Muscle of arm (tissue), 12 donors: ENCODE results near the gene BNC2. TPM values are rescaled to one million over a fixed set of nuclear protein-coding genes. Genes with fewer than 3 reads are reported as not detected.

Experiments used
- DNase-seq: peaks from one replicate; pipeline ENCODE4 v3.0.0-alpha.2; 2013
- polyA plus RNA-seq, 12 donors: library from polyadenylated mRNA; unstranded; fragments of 120-200 nt; gene quantifications; one replicate each; pipeline ENCODE4 v1.2.1, GENCODE V29; 2013; ENCODE audit not compliant: insufficient read length in 12 of 12

The BNC2 gene
- polyA plus RNA-seq, 12 donors: 4.5 to 19.4 (median 6.8) TPM; not detected in 1

DNA sequence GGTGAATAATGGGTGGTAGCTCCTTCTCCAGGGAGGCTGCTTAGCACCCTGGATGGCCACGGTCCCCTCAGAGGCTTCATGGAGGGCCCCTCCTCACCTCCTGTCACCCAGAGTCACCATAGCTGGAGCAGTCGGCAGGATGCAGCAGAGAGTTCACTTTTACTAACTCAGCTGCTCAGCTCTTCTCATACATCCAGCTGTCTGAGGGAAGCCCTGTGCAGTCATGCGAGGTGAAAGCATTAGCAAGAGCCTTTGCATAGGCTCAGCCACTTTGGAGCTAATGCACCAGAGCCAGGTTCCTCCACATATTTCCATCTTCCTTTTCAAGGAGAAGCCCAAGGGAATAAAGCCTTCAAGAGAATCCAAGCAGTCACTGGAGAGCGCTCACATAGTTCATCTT lies 499.2 kb downstream of the BNC2 start:
- no peak for DNase-seq

DNA sequence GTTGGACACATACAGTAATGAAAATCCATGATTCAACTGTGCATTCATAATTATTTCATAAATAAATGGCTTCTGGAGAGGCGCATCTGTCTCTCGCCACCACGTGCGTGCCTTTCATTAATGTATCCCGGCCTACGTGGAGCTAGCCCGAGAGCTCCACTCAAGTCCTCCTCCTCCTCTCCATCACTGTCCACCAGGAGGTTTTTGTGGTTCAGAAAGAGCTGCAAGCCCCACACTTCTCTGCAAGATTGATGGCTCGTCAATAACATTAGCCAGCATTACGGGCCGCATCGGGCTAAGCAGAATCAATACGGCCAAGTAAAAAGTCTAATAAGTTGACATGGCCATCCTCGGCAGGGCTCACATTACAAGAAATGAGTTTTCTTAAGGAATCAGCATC lies 499.8 kb downstream of the BNC2 start:
- DNase-seq: no peak

DNA sequence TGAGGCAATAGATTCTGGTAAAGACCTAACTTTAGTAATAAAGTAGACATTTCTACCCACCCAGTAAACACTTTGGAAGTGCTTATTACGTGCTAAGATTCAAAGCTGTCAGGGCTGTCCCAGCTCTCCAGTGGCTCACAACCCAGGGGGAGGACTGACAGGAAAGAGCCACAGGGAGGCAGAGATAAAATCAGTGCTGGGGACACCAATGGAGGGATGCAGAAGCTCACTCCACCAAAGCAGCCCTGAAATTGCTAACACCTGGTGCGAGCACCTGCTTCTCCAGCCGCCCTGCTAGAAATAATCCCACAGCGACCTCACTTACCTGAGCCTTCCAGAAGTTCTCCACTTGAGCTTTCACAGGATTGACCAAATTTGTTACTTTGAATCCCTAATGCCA lies 501.0 kb downstream of the BNC2 start:
- no peak for DNase-seq

DNA sequence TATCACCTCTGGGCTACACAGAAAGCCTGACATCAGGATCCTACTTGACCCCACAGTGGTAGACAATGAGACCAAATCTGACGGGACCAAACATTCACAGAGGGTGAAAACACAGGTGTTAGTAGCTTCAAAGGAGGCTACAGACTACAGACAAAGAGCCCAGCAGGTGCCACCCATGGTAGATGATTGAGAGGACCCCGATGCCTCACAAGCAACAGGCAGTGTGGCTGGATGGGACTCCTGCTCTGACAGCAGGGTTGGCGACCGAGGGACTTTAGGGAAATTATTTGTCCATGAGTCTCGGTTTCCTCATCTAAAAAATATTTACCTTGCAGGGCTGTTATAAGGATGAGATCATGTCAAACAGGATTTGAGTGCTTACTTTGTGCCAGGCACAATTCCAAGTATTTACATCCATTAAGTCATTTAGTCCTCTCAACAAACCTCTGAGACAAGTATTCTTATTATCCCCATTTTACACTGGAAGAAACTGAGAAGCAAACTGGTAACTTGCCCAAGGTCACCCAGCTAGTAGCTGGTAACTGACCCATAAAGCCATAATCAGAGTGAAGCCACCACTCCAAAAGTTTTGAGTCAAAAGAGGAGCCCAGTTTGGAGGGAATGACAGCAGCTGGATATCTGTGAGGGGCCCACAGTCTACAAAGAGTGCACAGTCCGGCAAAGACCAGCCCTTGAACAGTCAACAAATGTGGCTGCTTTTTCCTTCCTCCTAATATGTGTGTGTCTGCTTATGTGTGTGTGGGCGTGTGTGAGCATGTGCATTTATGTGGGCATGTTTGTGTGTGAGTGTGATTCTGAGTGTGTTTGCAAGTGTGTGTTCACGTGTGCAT lies 502.0 kb downstream of the BNC2 start:
- no peak for DNase-seq

DNA sequence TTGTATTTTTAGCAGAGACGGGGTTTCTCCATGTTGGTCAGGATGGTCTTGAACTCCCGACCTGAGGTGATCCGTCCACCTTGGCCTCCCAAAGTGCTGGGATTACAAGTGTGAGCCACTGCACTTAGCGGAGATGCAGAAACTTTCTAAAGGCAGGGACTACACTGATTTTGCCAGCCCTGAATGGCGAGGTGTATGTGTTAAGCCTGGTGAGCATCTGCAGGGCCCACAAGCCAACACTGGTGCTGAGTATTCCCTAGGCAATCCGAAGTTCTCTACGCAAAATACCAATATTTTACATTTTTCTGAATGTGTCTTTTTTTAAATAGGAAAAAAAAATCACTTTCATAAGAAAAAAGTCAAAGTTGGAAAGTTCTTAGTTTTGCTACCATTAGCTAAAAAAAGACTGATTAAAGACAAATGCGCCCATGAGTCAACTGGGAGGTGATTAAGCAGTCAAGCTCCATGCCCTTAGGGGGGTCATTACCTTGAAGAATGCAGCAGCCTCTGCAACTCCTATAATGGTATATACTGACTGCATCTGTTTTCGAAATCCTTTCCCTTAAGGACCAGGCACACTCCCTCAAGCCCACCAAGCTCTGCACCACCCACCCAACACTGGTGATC lies 502.8 kb downstream of the BNC2 start:
- no peak for DNase-seq

DNA sequence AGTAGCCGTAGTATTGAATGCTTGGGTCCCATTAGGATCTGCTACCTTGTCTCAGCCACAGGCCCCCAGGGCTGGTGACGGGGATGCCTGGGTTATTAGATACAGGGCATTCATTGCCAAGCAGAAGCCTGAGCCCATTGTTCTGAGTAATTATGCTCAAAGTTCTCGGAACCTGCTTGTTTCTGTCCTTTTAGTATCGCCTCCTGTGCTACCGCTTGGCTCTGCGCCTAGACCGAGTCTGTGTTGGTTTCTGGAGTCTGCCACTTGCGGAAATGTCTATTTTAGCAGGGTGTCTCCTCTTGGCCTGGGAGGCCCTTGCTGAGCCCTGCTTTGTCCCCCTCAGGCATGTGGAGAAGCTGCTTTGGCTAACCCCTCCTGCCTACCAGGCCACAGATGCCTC lies 506.1 kb downstream of the BNC2 start:
- DNase-seq: no peak

DNA sequence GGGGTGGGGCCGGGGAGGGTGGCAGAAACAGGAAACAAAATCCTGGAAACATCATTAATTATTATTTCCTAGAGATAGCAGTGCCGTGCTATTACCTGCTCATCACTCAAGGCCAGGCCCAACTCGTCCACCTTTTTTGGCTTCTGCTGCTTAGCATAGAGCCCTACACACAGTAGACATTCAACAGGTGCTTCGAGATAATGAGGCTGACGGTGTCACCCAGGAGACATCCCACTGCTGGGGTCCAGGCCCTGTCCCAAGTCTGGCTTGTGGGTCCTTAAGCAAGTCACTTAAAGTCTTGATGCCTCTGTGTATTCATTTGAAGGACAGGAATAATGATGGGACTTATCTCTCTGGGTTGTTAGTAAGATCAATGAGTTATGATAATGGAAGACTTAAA lies 506.6 kb downstream of the BNC2 start:
- DNase-seq: no peak

DNA sequence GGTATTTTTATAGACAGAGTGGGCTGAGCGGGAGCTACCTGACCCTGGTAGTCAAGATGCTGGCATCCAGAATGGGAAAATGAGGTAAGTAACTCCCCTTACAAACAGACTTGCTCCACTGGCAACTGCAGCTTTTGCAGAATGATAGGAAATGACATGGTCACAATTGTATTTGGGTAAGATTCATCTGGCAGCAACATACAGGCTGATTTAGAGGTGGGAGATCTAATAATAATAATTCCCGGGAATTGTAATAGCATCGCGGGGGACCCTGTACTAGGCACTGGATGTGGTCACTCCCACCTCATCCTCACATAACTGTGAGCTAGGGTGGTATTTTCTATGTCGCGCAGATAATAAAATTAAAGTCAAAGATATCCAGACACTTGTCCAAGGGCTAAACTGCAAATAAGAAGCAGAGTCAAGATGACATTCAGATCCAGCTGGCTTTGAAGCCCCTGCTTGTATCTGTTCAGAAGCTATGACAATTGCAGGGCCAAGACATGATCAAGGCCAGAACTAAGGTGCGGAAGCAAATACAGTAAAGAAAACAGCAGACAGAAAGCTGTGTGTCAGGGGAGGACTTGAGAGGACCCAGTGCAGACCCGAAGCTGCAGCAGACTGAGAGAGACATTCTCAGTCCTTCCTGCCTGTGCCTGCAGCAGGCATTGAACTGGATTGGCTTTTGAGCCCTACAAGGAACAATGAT lies 507.2 kb downstream of the BNC2 start:
- DNase-seq: no peak

DNA sequence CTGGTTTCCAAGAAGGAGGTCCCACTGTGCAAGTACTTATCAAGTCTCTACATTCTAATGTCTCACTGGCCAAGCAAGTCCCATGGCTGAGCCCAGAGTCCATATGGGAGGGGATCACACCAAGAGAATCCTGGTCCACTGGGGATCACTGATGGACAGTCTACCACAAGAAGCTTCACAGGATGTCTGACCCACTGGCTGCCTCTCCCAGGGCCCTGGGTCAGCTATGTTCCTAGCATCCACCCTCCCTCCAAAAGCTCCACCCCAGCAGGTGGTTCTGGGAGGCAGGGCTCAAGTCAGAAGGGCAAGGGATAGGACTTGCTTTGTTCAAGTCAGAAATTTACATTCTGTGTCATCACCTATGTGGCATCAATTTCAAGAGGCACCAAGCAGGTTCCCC lies 508.5 kb downstream of the BNC2 start:
- no peak for DNase-seq

DNA sequence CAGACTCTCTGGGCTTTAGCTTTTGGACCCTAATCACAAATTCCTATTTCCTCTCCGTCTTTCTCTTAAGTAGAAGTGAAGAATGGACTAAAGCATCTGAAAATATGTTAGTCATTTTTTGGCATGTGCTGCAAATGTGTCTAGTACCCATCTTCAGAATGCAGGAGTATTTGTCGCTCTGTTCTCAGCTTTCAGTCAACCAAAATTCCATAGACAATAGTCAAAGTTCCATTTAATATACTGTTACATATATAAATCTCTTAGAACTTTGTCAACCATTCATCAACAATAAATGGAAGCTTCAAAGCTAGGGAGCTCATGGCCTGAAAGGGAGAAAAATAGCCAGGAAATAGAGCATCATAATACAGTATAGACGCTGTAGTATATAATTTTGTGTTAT lies 509.4 kb downstream of the BNC2 start:
- DNase-seq: no peak

DNA sequence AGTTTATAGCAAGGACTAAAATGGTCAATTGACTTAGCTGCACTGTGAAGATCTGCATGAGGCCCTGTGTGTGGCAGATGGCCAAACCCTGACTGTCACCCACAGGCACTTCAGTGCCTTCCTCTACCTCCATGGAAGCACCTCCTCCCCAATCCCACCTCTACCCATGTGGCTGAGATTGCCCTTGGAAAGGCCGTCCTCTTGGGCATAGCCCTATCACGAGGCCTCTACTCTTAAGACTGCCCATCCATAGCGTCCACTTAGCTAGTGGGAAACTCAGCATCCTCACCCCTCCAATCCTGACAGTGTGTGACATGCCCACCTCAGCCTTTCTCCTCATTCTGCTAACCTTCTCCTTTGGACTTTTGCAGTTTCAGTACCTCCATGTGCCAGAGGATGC lies 510.2 kb downstream of the BNC2 start:
- no peak for DNase-seq
